HEK293 (cell line): Measurements from ENCODE around the gene R3HDM2.

Source experiments
- CTCF ChIA-PET: fragments of 350-600 bp; formaldehyde crosslinking; extraction: SDS; loops from one replicate; lab custom pipeline; 2021; ENCODE audit warnings: antibody characterized with exemption; lab: Yijun Ruan, JAX
- POLR2A ChIA-PET: fragments of 300-600 bp; formaldehyde crosslinking; extraction: SDS; loops from one replicate; lab custom pipeline; 2020; ENCODE audit warnings: antibody characterized with exemption, inconsistent platforms; lab: Yijun Ruan, JAX
- H3K27ac ChIP-seq: fragments of 200-500 bp; sonication (Bioruptor generic); 2 replicates; pipeline ENCODE4 v1.5.1; 2014; ENCODE audit warnings: low read depth, low read length, control low read depth, inconsistent platforms; ENCODE audit errors: extremely low read depth
- H3K36me3 ChIP-seq, 2 experiments: fragments of 200-500 bp in 1 of 2; sonication (Bioruptor generic) in 1 of 2; 1 replicate in 1 of 2; 2 replicates in 1 of 2; pipeline ENCODE4 v1.5.1; 2014 to 2017; ENCODE audit warnings: inconsistent platforms in 2 of 2, low read length in 2 of 2; ENCODE audit not compliant: control insufficient read depth in 2 of 2, insufficient read depth in 1 of 2
- H3K4me1 ChIP-seq: fragments of 200-500 bp; sonication (Bioruptor generic); 2 replicates; pipeline ENCODE4 v1.5.1; 2014; ENCODE audit warnings: mild to moderate bottlenecking, low read length, inconsistent platforms; ENCODE audit not compliant: control insufficient read depth, insufficient read depth
- H3K4me3 ChIP-seq: 2 replicates; pipeline ENCODE4 v1.5.1; 2011; ENCODE audit warnings: low read depth, mild to moderate bottlenecking, control low read depth, low read length, moderate library complexity
- H3K9me3 ChIP-seq: fragments of 200-500 bp; sonication (Bioruptor generic); 2 replicates; pipeline ENCODE4 v1.5.1; 2014; ENCODE audit warnings: low read depth, low read length, inconsistent platforms; ENCODE audit not compliant: control insufficient read depth, insufficient read depth
- BCL11B ChIP-seq: fragments of 450-650 bp; formaldehyde crosslinking; IDR thresholded peaks from 2 replicates; pipeline ENCODE4 v1.5.1; 2016; ENCODE audit warnings: low read depth, missing biosample characterization, missing genetic modification characterization
- IKZF3 ChIP-seq: fragments of 450-650 bp; IDR thresholded peaks from 2 replicates; pipeline ENCODE4 v1.5.0; 2018; ENCODE audit warnings: missing biosample characterization, mild to moderate bottlenecking, missing genetic modification characterization, moderate library complexity
- YY1 ChIP-seq: fragments of 450-650 bp; formaldehyde crosslinking; IDR thresholded peaks from 2 replicates; pipeline ENCODE4 v1.5.1; 2018; ENCODE audit warnings: missing biosample characterization, missing genetic modification characterization
- ZFHX2 ChIP-seq: fragments of 450-650 bp; formaldehyde crosslinking; conservative IDR thresholded peaks from 2 replicates; pipeline ENCODE4 v1.5.1; 2016; ENCODE audit warnings: missing biosample characterization, missing genetic modification characterization
- ZFP37 ChIP-seq: fragments of 450-650 bp; formaldehyde crosslinking; IDR thresholded peaks from 2 replicates; pipeline ENCODE4 v1.5.1; 2016; ENCODE audit warnings: missing biosample characterization, missing genetic modification characterization
- ZNF114 ChIP-seq: fragments of 450-650 bp; formaldehyde crosslinking; IDR thresholded peaks from 2 replicates; pipeline ENCODE4 v1.5.0; 2017; ENCODE audit warnings: missing biosample characterization, missing genetic modification characterization
- ZNF121 ChIP-seq: fragments of 450-650 bp; formaldehyde crosslinking; IDR thresholded peaks from 2 replicates; pipeline ENCODE4 v1.5.1; 2016; ENCODE audit warnings: missing biosample characterization, missing genetic modification characterization
- ZNF132 ChIP-seq: fragments of 450-650 bp; formaldehyde crosslinking; IDR thresholded peaks from 2 replicates; pipeline ENCODE4 v1.5.1; 2017; ENCODE audit warnings: missing biosample characterization, missing genetic modification characterization, borderline replicate concordance
- ZNF155 ChIP-seq: fragments of 450-650 bp; formaldehyde crosslinking; IDR thresholded peaks from 2 replicates; pipeline ENCODE4 v1.5.1; 2016; ENCODE audit warnings: missing biosample characterization, missing genetic modification characterization
- ZNF169 ChIP-seq: fragments of 450-650 bp; formaldehyde crosslinking; IDR thresholded peaks from 2 replicates; pipeline ENCODE4 v1.5.1; 2016; ENCODE audit warnings: missing biosample characterization, missing genetic modification characterization
- ZNF19 ChIP-seq: fragments of 450-650 bp; formaldehyde crosslinking; IDR thresholded peaks from 2 replicates; pipeline ENCODE4; 2016; ENCODE audit warnings: missing biosample characterization, missing genetic modification characterization, low read depth
- ZNF211 ChIP-seq: fragments of 450-650 bp; formaldehyde crosslinking; IDR thresholded peaks from 2 replicates; pipeline ENCODE4 v1.5.1; 2016; ENCODE audit warnings: low read depth, missing biosample characterization, missing genetic modification characterization
- ZNF239 ChIP-seq: fragments of 450-650 bp; formaldehyde crosslinking; IDR thresholded peaks from 2 replicates; pipeline ENCODE4 v1.5.1; 2016; ENCODE audit warnings: missing biosample characterization, missing genetic modification characterization
- ZNF266 ChIP-seq: fragments of 450-650 bp; formaldehyde crosslinking; IDR thresholded peaks from 2 replicates; pipeline ENCODE4 v1.5.1; 2016; ENCODE audit warnings: missing biosample characterization, missing genetic modification characterization, low read depth
- ZNF354C ChIP-seq: fragments of 450-650 bp; formaldehyde crosslinking; IDR thresholded peaks from 2 replicates; pipeline ENCODE4 v1.5.1; 2016; ENCODE audit warnings: missing biosample characterization, missing genetic modification characterization, low read depth, borderline replicate concordance
- ZNF391 ChIP-seq: fragments of 450-650 bp; formaldehyde crosslinking; IDR thresholded peaks from 2 replicates; pipeline ENCODE4 v1.5.1; 2016; ENCODE audit warnings: low read depth, missing biosample characterization, missing genetic modification characterization, borderline replicate concordance
- ZNF426 ChIP-seq: fragments of 450-650 bp; formaldehyde crosslinking; IDR thresholded peaks from 2 replicates; pipeline ENCODE4 v1.5.1; 2017; ENCODE audit warnings: missing biosample characterization, missing genetic modification characterization, mild to moderate bottlenecking, inconsistent platforms, moderate library complexity
- ZNF48 ChIP-seq: fragments of 450-650 bp; formaldehyde crosslinking; IDR thresholded peaks from 2 replicates; pipeline ENCODE4 v1.5.1; 2016; ENCODE audit warnings: missing biosample characterization, missing genetic modification characterization
- ZNF555 ChIP-seq: fragments of 450-650 bp; formaldehyde crosslinking; conservative IDR thresholded peaks from 2 replicates; pipeline ENCODE4 v1.5.1; 2017; ENCODE audit warnings: missing biosample characterization, mild to moderate bottlenecking, missing genetic modification characterization, inconsistent platforms
- ZNF558 ChIP-seq: fragments of 450-650 bp; formaldehyde crosslinking; IDR thresholded peaks from 2 replicates; pipeline ENCODE4 v1.5.1; 2016; ENCODE audit warnings: missing biosample characterization, missing genetic modification characterization
- ZNF791 ChIP-seq: fragments of 450-650 bp; formaldehyde crosslinking; IDR thresholded peaks from 2 replicates; pipeline ENCODE4 v1.5.1; 2016; ENCODE audit warnings: missing biosample characterization, missing genetic modification characterization
- TF ChIP-seq, protein P1 (sequence below): fragments of 450-650 bp; formaldehyde crosslinking; IDR thresholded peaks from 2 replicates; pipeline ENCODE4 v1.5.1; 2016; ENCODE audit warnings: missing biosample characterization, missing genetic modification characterization
- TF ChIP-seq, protein P2 (sequence below): fragments of 450-650 bp; formaldehyde crosslinking; IDR thresholded peaks from 2 replicates; pipeline ENCODE4 v1.5.1; 2017; ENCODE audit warnings: missing biosample characterization, missing genetic modification characterization
- TF ChIP-seq, protein P3 (sequence below): fragments of 450-650 bp; formaldehyde crosslinking; IDR thresholded peaks from 2 replicates; pipeline ENCODE4 v1.5.1; 2016; ENCODE audit warnings: missing biosample characterization, missing genetic modification characterization

R3HDM2 gene

DNA sequence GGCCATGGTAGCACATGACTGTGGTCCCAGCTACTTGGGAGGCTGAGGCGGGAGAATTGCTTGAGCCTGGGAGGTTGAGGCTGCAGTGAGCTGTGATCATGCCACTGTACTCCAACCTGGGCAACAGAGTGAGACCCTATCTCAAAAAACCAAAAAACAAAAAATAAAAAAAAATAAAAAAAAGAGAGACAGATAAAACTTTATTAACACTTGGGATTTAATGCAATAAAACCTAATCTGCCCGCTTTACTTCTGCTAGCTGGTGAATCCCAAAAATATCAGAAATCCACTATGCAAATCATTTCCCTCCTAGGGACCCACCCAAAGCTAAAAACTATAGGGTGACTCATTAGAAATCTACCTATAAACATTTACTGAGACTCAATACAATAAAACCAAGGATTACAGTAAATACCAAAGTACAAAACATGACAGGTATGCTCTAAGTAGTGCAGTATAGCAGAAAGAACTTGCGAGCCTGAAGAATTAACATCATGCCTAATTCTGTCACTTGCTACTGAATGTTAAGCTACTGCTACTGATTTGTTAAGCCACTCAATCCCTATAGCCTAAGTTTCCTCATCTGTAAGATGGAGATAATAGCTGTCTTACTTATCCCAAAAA lies 129.8 kb downstream of the R3HDM2 start:
- peaks cover 6% of the 10 kb centered on the region for H3K4me1 ChIP-seq
- CTCF ChIA-PET, result interaction anchor here (0.6 to 5.3 kb wide), 10 partner anchors 41 to 563 kb away, joined by 3 to 35 read pairs (median 3); partner anchors contain the start of gene INHBE
- H3K9me3 ChIP-seq, result no peaks in the 10 kb centered on the region
- TF ChIP-seq ZNF169 (tag by site-specific recombination) (no peak), ZNF155 (tag by site-specific recombination) (no peak), ZNF121 (tag by site-specific recombination) (peak; percentile 90), ZFHX2 (no peak), ZFP37 (tag by site-specific recombination) (no peak), ZNF19 (no peak)
- POLR2A ChIA-PET, result interaction anchor here (0.6 kb wide), 1 partner anchor 164 kb away, joined by 5 read pairs; no protein-coding TSS in a partner anchor
- no peak overlapping the region for H3K27ac ChIP-seq
- no peak overlapping the region for H3K4me3 ChIP-seq
- peaks cover 27 to 75% of the 10 kb centered on the region in 2 experiments for H3K36me3 ChIP-seq

DNA sequence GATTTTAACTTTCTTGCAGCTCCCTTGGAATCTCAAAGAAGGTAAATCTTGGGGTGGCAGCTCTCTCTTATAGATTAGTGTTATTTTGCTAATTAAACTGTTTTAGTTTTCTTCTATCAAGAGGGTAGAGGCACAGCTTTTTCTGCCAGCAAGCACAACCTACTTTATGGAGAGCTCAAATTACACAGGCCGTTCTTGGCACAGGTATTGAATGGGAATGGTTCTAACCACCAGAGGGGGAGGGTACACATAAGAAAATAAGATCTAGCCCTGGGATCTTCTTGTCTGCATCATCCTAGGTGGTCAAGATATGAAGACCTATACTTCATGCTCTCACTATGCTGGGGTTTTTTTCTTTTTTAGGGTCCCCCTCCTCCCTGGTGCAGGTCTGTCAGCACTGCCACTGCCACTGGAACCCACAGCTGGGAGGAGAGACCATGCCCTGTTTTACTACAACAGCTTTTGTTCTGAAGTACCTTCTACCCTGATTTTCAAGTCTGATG lies 131.3 kb downstream of the R3HDM2 start:
- ChIA-PET CTCF (interaction anchor here (0.7 to 5.3 kb wide), 5 partner anchors 8 to 231 kb away, joined by 5 to 35 read pairs (median 10); partner anchors contain the start of genes GLI1 and INHBE), POLR2A (no interaction called here)
- Histone ChIP-seq H3K27ac (no peak overlapping the region), H3K36me3 (peaks cover 31 to 79% of the 10 kb centered on the region in 2 experiments), H3K4me1 (peaks cover 6% of the 10 kb centered on the region), H3K9me3 (no peaks in the 10 kb centered on the region), H3K4me3 (no peak overlapping the region)
- TF ChIP-seq ZNF121 (tag by site-specific recombination) (no peak), ZNF555 (no peak), ZNF354C (tag by site-specific recombination) (no peak), BCL11B (tag by site-specific recombination) (no peak), ZNF391 (tag by site-specific recombination) (no peak), IKZF3 (tag by site-specific recombination) (peak; percentile 25; the same call in 1 of the 2 replicates), ZNF19 (no peak)
- TF ChIP-seq, protein P1, sequence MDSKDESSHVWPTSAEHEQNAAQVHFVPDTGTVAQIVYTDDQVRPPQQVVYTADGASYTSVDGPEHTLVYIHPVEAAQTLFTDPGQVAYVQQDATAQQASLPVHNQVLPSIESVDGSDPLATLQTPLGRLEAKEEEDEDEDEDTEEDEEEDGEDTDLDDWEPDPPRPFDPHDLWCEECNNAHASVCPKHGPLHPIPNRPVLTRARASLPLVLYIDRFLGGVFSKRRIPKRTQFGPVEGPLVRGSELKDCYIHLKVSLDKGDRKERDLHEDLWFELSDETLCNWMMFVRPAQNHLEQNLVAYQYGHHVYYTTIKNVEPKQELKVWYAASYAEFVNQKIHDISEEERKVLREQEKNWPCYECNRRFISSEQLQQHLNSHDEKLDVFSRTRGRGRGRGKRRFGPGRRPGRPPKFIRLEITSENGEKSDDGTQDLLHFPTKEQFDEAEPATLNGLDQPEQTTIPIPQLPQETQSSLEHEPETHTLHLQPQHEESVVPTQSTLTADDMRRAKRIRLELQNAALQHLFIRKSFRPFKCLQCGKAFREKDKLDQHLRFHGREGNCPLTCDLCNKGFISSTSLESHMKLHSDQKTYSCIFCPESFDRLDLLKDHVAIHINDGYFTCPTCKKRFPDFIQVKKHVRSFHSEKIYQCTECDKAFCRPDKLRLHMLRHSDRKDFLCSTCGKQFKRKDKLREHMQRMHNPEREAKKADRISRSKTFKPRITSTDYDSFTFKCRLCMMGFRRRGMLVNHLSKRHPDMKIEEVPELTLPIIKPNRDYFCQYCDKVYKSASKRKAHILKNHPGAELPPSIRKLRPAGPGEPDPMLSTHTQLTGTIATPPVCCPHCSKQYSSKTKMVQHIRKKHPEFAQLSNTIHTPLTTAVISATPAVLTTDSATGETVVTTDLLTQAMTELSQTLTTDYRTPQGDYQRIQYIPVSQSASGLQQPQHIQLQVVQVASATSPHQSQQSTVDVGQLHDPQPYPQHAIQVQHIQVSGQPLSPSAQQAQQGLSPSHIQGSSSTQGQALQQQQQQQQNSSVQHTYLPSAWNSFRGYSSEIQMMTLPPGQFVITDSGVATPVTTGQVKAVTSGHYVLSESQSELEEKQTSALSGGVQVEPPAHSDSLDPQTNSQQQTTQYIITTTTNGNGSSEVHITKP (tag by site-specific recombination), result peak; percentile 95
- TF ChIP-seq, protein P2, sequence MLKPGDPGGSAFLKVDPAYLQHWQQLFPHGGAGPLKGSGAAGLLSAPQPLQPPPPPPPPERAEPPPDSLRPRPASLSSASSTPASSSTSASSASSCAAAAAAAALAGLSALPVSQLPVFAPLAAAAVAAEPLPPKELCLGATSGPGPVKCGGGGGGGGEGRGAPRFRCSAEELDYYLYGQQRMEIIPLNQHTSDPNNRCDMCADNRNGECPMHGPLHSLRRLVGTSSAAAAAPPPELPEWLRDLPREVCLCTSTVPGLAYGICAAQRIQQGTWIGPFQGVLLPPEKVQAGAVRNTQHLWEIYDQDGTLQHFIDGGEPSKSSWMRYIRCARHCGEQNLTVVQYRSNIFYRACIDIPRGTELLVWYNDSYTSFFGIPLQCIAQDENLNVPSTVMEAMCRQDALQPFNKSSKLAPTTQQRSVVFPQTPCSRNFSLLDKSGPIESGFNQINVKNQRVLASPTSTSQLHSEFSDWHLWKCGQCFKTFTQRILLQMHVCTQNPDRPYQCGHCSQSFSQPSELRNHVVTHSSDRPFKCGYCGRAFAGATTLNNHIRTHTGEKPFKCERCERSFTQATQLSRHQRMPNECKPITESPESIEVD (tag by site-specific recombination), result peak; percentile 63

DNA sequence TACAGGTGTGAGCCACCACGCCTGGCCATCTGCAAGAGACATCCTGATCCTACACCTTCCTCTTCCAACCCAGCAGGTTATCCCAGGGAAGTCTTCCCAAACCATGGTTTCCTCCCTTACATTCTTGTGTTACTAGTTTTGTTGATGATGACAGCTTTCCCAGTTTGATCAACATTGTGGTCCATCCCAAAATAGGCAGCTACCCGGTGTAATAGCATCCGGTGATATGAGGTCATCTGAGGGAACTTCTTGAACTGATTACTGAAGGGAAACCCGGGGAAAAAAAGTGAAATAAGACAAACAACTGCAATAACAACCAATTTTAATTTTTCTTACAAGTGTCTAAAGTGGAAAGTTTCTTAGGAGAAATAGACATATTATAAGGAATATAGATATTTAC lies 134.6 kb downstream of the R3HDM2 start:
- Histone ChIP-seq H3K27ac (no peak overlapping the region), H3K9me3 (no peaks in the 10 kb centered on the region), H3K36me3 (peaks cover 42 to 88% of the 10 kb centered on the region in 2 experiments), H3K4me3 (no peak overlapping the region), H3K4me1 (peaks cover 6% of the 10 kb centered on the region)
- POLR2A ChIA-PET, result no interaction called here
- CTCF ChIA-PET, result interaction anchor here (0.7 to 1.2 kb wide), 2 partner anchors 11 to 55 kb away, joined by 3 to 5 read pairs; no protein-coding TSS in a partner anchor
- TF ChIP-seq, protein P3, sequence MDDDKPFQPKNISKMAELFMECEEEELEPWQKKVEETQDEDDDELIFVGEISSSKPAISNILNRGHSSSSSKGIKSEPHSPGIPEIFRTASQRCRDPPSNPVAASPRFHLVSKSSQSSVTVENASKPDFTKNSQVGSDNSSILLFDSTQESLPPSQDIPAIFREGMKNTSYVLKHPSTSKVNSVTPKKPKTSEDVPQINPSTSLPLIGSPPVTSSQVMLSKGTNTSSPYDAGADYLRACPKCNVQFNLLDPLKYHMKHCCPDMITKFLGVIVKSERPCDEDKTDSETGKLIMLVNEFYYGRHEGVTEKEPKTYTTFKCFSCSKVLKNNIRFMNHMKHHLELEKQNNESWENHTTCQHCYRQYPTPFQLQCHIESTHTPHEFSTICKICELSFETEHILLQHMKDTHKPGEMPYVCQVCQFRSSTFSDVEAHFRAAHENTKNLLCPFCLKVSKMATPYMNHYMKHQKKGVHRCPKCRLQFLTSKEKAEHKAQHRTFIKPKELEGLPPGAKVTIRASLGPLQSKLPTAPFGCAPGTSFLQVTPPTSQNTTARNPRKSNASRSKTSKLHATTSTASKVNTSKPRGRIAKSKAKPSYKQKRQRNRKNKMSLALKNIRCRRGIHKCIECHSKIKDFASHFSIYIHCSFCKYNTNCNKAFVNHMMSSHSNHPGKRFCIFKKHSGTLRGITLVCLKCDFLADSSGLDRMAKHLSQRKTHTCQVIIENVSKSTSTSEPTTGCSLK (tag by site-specific recombination), result no peak
- TF ChIP-seq ZNF211 (tag by site-specific recombination), result no peak
- TF ChIP-seq ZNF48, result no peak
- no peak for TF ChIP-seq ZNF169 (tag by site-specific recombination)
- TF ChIP-seq ZNF114 (tag by site-specific recombination), result no peak
- TF ChIP-seq ZNF132, result no peak
- no peak for TF ChIP-seq ZNF426
- TF ChIP-seq ZNF266, result no peak
- TF ChIP-seq ZNF791, result no peak
- no peak for TF ChIP-seq YY1 (tag by site-specific recombination)
- TF ChIP-seq ZNF558 (tag by site-specific recombination), result no peak
- TF ChIP-seq ZNF239 (tag by site-specific recombination), result no peak
